Breast epithelium (tissue), 4 donors: ENCODE measurements around the gene PADI1. TPM values are rescaled to one million over a fixed set of nuclear protein-coding genes. Genes with fewer than 3 reads are reported as not detected.

Experiments
- DNase-seq, 2 donors: peaks; one replicate each; pipeline ENCODE4 v3.0.0-alpha.2; 2019; ENCODE audit warnings: low spot score in 2 of 2
- H3K27ac ChIP-seq, 2 donors: fragments of 200-600 bp; sonication (generic) in 1 of 2; one replicate each; pipeline ENCODE4 v1.5.1; 2016 to 2019; ENCODE audit warnings: mild to moderate bottlenecking in 1 of 2
- H3K27me3 ChIP-seq, 2 donors: fragments of 200-600 bp; sonication (generic) in 1 of 2; one replicate each; pipeline versions ENCODE4 v1.5.1 to v1.6.0; 2017 to 2019; ENCODE audit warnings: control low read depth in 1 of 2, mild to moderate bottlenecking in 1 of 2
- H3K36me3 ChIP-seq: fragments of 200-600 bp; one replicate; pipeline ENCODE4 v1.5.1; 2019
- H3K4me1 ChIP-seq, 2 donors: fragments of 200-600 bp; sonication (generic); one replicate each; pipeline ENCODE4 v1.5.1; 2016 to 2019; ENCODE audit warnings: control low read depth in 1 of 2
- H3K4me3 ChIP-seq, 3 donors: fragments of 200-600 bp; sonication (generic); 1 replicate in 2 of 3; 2 replicates in 1 of 3; pipeline ENCODE4 v1.5.1; 2016 to 2019; ENCODE audit warnings: mild to moderate bottlenecking in 3 of 3, moderate library complexity in 2 of 3
- H3K9me3 ChIP-seq, 2 donors: fragments of 200-600 bp; sonication (generic) in 1 of 2; one replicate each; pipeline ENCODE4 v1.5.1; 2016 to 2019; ENCODE audit warnings: control low read depth in 1 of 2
- CTCF ChIP-seq, 3 donors: fragments of 450-650 bp; IDR thresholded peaks; one replicate each; pipeline ENCODE4 v1.5.1; 2016 to 2017; ENCODE audit warnings: antibody characterized with exemption in 3 of 3, mild to moderate bottlenecking in 3 of 3, moderate library complexity in 3 of 3
- POLR2A ChIP-seq: fragments of 450-650 bp; IDR thresholded peaks from one replicate; pipeline ENCODE4 v1.6.1; 2016; ENCODE audit warnings: antibody characterized with exemption, mild to moderate bottlenecking, moderate library complexity
- POLR2AphosphoS5 ChIP-seq, 3 donors: sonication (generic); formaldehyde crosslinking; IDR thresholded peaks; one replicate each; pipeline ENCODE4 v1.6.1; 2017; ENCODE audit warnings: antibody characterized with exemption in 3 of 3
- intact Hi-C: fragments of 100-400 bp; cut with DNase I; formaldehyde crosslinking; loops from one replicate; pipeline ENCODE4 v1.15.1; 2023; ENCODE audit warnings: low total_unique reads
- total RNA-seq, 3 donors: library from RNA; depleted of rRNA; stranded (reverse); fragments of >200 nt; gene quantifications; one replicate each; pipeline ENCODE4 v1.1.0, GENCODE V29; 2016

Gene PADI1
- under 1 TPM in 1 of 3 donors, not detected in 2; 0.33 TPM for total RNA-seq

GRCh38 chr1:17204546-17205440 lies at the start of gene PADI1:
Gene PADI1 (plus strand): TSS chr1:17205128. CDS start chr1:17205218, 90 bp downstream.
- Histone ChIP-seq H3K36me3 (no peaks in the 10 kb centered on the region), H3K9me3 (no peaks in the 10 kb centered on the region), H3K4me1 (no peaks in the 10 kb centered on the region), H3K4me3 (no peak within 1 kb of the TSS), H3K27me3 (no peaks in the 10 kb centered on the region), H3K27ac (no peak within 1 kb of the TSS)
- DNase-seq = no peak
- TF ChIP-seq POLR2AphosphoS5 (IDR thresholded peaks at IDR 0.05) (no peak), CTCF (IDR thresholded peaks at IDR 0.05) (no peak), POLR2A (no peak)
- intact Hi-C loops = no loop called here

- peaks cover 15 to 47% of the 10 kb centered on the region in 2 donors for H3K9me3 ChIP-seq
- H3K36me3 ChIP-seq = no peaks in the 10 kb centered on the region
- H3K27me3 ChIP-seq = no peaks in the 10 kb centered on the region
- no peaks in the 10 kb centered on the region for H3K4me1 ChIP-seq
- no peak overlapping the region for H3K4me3 ChIP-seq
- TF ChIP-seq POLR2AphosphoS5 (IDR thresholded peaks at IDR 0.05) (no peak), POLR2A (no peak), CTCF (IDR thresholded peaks at IDR 0.05) (no peak)
- H3K27ac ChIP-seq = no peak overlapping the region
- intact Hi-C loops = no loop called here
- DNase-seq = no peak
Measured at GRCh38 chr1:17155257-17155920, 49.5 kb upstream of the PADI1 start.

GRCh38 chr1:17156108-17156507 lies 48.8 kb upstream of the PADI1 start:
- H3K27ac ChIP-seq = no peak overlapping the region
- intact Hi-C loops = no loop called here
- TF ChIP-seq POLR2AphosphoS5 (IDR thresholded peaks at IDR 0.05) = no peak
- no peak for TF ChIP-seq CTCF (IDR thresholded peaks at IDR 0.05)
- no peaks in the 10 kb centered on the region for H3K36me3 ChIP-seq
- no peaks in the 10 kb centered on the region for H3K4me1 ChIP-seq
- peaks cover 15 to 47% of the 10 kb centered on the region in 2 donors for H3K9me3 ChIP-seq
- no peaks in the 10 kb centered on the region for H3K27me3 ChIP-seq
- no peak for DNase-seq
- no peak overlapping the region for H3K4me3 ChIP-seq

GRCh38 chr1:17158961-17159360 lies 46.0 kb upstream of the PADI1 start:
- Histone ChIP-seq H3K27ac (no peak overlapping the region), H3K9me3 (peaks cover 8 to 22% of the 10 kb centered on the region in 2 donors), H3K4me3 (no peak overlapping the region), H3K27me3 (no peaks in the 10 kb centered on the region), H3K4me1 (no peaks in the 10 kb centered on the region), H3K36me3 (no peaks in the 10 kb centered on the region)
- intact Hi-C loops = no loop called here
- DNase-seq = no peak
- TF ChIP-seq POLR2AphosphoS5 (IDR thresholded peaks at IDR 0.05) = no peak
- no peak for TF ChIP-seq POLR2A
- no peak for TF ChIP-seq CTCF (IDR thresholded peaks at IDR 0.05)
